Daoy (cell line): ENCODE data around the gene PUS3. TPM values are rescaled to one million over a fixed set of nuclear protein-coding genes. Genes with fewer than 3 reads are reported as not detected.
"Not testable (repeated sequence)": the region's sequence is repeated elsewhere in the genome, so short reads cannot be mapped to it uniquely, and the experiment has no call there.

Experiments
- DNase-seq: peaks from one replicate; pipeline ENCODE4 v3.0.0-alpha.2; 2015; ENCODE audit warnings: low read depth
- total RNA-seq: library from RNA; depleted of rRNA; stranded (reverse); fragments of >200 nt; shearing (Covaris generic); gene quantifications from 2 replicates; pipeline ENCODE4 v1.2.3, GENCODE V29; 2014

The PUS3 gene
- total RNA-seq, 1 experiment from 2014 or later: 24.0 TPM

GRCh38 chr11:125921042-125921441 is 18.0 kb upstream of the PUS3 start:
- DNase-seq: no peak

- no peak for DNase-seq
Measured at GRCh38 chr11:125918140-125918840, 15.3 kb upstream of the PUS3 start.

GRCh38 chr11:125916683-125917347 is 13.8 kb upstream of the PUS3 start:
- no peak for DNase-seq

- not testable (repeated sequence) for DNase-seq
Measured at GRCh38 chr11:125914601-125915000, 11.6 kb upstream of the PUS3 start.

- DNase-seq: no peak
Measured at GRCh38 chr11:125910226-125910849, 7.3 kb upstream of the PUS3 start.

GRCh38 chr11:125904678-125905077 is 1.7 kb upstream of the PUS3 start:
- DNase-seq: no peak

- DNase-seq: peak; percentile 49
Measured at GRCh38 chr11:125903711-125904659, 979 bp upstream of the PUS3 start, which contains the start of gene DDX25. TSS of gene DDX25 (plus strand) at chr11:125904508. CDS start at chr11:125904518, 10 bp downstream.

- no peak for DNase-seq
Measured at GRCh38 chr11:125902277-125902926, 604 bp downstream of the PUS3 start.

GRCh38 chr11:125901872-125902271 is 1.1 kb downstream of the PUS3 start:
- no peak for DNase-seq

- no peak for DNase-seq
Measured at GRCh38 chr11:125892994-125893393, 10.0 kb downstream of the PUS3 start.

- DNase-seq: no peak
Measured at GRCh38 chr11:125892071-125892470, 10.9 kb downstream of the PUS3 start.

- DNase-seq: no peak
Measured at GRCh38 chr11:125890447-125891100, 12.4 kb downstream of the PUS3 start.

- peak; percentile 90 for DNase-seq
Measured at GRCh38 chr11:125887373-125888324, 15.4 kb downstream of the PUS3 start, which contains the start of gene HYLS1. TSS of gene HYLS1 (plus strand) at chr11:125887668. CDS start at chr11:125899369, 11,701 bp downstream.

GRCh38 chr11:125886997-125887372 is 16.0 kb downstream of the PUS3 start:
- DNase-seq: no peak

GRCh38 chr11:125883375-125883774 is 19.6 kb downstream of the PUS3 start:
- DNase-seq: no peak

GRCh38 chr11:125881291-125881690 is 21.7 kb downstream of the PUS3 start:
- no peak for DNase-seq

- peak; percentile 77 for DNase-seq
Measured at GRCh38 chr11:125874556-125875124, 28.4 kb downstream of the PUS3 start.

- DNase-seq: peak; percentile 29
Measured at GRCh38 chr11:125873881-125874555, 29.0 kb downstream of the PUS3 start.

GRCh38 chr11:125872138-125872491 is 30.9 kb downstream of the PUS3 start:
- no peak for DNase-seq
